T follicular helper cell (primary cell): ENCODE results near the gene STAT2.

Experiments
- DNase-seq: peaks from one replicate; pipeline ENCODE4 v3.0.0-alpha.2; 2020; ENCODE audit warnings: low read depth

Gene STAT2

DNA sequence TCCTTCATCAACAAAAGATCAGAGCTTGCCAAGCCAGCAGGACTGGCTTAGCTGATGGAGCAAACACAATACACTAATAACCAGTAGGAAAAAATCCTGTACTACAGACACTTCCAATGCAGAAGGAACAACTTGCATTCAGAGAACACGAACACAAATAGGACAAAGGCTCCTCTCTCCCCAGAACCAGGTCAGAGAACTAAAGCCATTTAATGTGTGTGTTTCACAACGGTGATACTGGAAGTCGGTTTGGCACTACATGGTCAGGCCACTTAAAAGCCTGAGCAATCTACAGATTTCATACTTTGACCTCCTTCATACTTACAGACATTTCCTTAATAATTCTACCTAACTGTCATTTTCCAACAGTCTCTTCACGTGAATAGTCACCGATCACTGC is 66.1 kb downstream of the STAT2 start:
- DNase-seq = no peak
